Endothelial cell of umbilical vein (primary cell): ENCODE measurements around the gene PFN3. TPM values are rescaled to one million over a fixed set of nuclear protein-coding genes. Genes with fewer than 3 reads are reported as not detected.

Source experiments
- BruUV-seq: library from RNA; stranded (reverse); fragments of 400-500 nt; replicated peaks from 2 replicates; lab custom pipeline; 2021; lab: Mats Ljungman, UMichigan
- CTCF ChIA-PET: fragments of 300-600, 350-600 bp; sonication (Branson Sonifier 250); formaldehyde crosslinking; loops from one replicate; lab custom pipeline; 2021; ENCODE audit warnings: antibody characterized with exemption, inconsistent platforms; lab: Charles Lee
- POLR2A ChIA-PET: fragments of 300-600, 350-600 bp; sonication (Branson Sonifier 250); formaldehyde crosslinking; loops from one replicate; lab custom pipeline; 2021; ENCODE audit warnings: antibody characterized with exemption, inconsistent platforms; lab: Charles Lee
- DNase-seq: peaks from one replicate; pipeline ENCODE4 v3.0.0-alpha.2; 2011; ENCODE audit warnings: low read depth, low spot score
- FAIRE-seq: peaks from 2 replicates; lab custom pipeline; 2011; peaks lifted over from hg19 to GRCh38; lab: Jason Lieb, UNC
- H2AFZ ChIP-seq: 2 replicates; pipeline ENCODE4 v1.6.0; 2012; ENCODE audit warnings: low read depth, low read length, control low read depth, inconsistent platforms
- H3K27ac ChIP-seq: 2 replicates; pipeline ENCODE4 v1.5.1; 2011; ENCODE audit warnings: low read depth, mild to moderate bottlenecking, control low read depth, low read length, moderate library complexity; ENCODE audit not compliant: insufficient read depth
- H3K27me3 ChIP-seq, 2 experiments: 2 replicates each; pipeline versions ENCODE4 v1.6.0 to v1.6.1; 2011; ENCODE audit warnings: low read length in 2 of 2, mixed read lengths in 1 of 2; ENCODE audit not compliant: control insufficient read depth in 2 of 2, insufficient read depth in 2 of 2
- H3K36me3 ChIP-seq, 2 experiments: 2 replicates in 1 of 2; 3 replicates in 1 of 2; pipeline ENCODE4 v1.5.1; 2011; ENCODE audit warnings: low read length in 2 of 2, mild to moderate bottlenecking in 1 of 2, moderate library complexity in 1 of 2; ENCODE audit not compliant: control insufficient read depth in 2 of 2, insufficient read depth in 2 of 2; ENCODE audit errors: extremely low read depth in 1 of 2
- H3K4me1 ChIP-seq: 3 replicates; pipeline ENCODE4 v1.5.1; 2011; ENCODE audit warnings: mild to moderate bottlenecking, low read length; ENCODE audit not compliant: control insufficient read depth, insufficient read depth; ENCODE audit errors: extremely low read depth
- H3K4me2 ChIP-seq: 2 replicates; pipeline ENCODE4 v1.6.1; 2011; ENCODE audit warnings: low read length, control low read depth, mixed read lengths; ENCODE audit not compliant: insufficient read depth
- H3K4me3 ChIP-seq, 3 experiments: fragments of 200-600 bp in 1 of 3; sonication (generic), shearing (Covaris generic) in 1 of 3; replicated peaks in 1 of 3; 2 replicates each; pipeline ENCODE4 v1.5.1; 2011 to 2016; ENCODE audit warnings: control low read depth in 3 of 3, low read length in 3 of 3, mild to moderate bottlenecking in 2 of 3, inconsistent platforms in 1 of 3, low read depth in 1 of 3, moderate library complexity in 1 of 3; ENCODE audit not compliant: insufficient read depth in 1 of 3
- H3K79me2 ChIP-seq: 2 replicates; pipeline ENCODE4 v1.6.0; 2012; ENCODE audit warnings: low read length, inconsistent platforms; ENCODE audit not compliant: control insufficient read depth, insufficient read depth
- H3K9ac ChIP-seq: replicated peaks from 2 replicates; pipeline ENCODE3; 2011; ENCODE audit warnings: low read length, control low read depth; ENCODE audit not compliant: insufficient read depth; ENCODE audit errors: extremely low read depth
- H3K9me1 ChIP-seq: replicated peaks from 3 replicates; pipeline ENCODE4 v1.6.0; 2011; ENCODE audit warnings: mild to moderate bottlenecking, low read length; ENCODE audit not compliant: control insufficient read depth, insufficient read depth; ENCODE audit errors: extremely low read depth
- H3K9me3 ChIP-seq: replicated peaks from 2 replicates; pipeline ENCODE4 v1.5.1; 2012; ENCODE audit warnings: low read length, inconsistent platforms; ENCODE audit not compliant: control insufficient read depth, insufficient read depth
- H4K20me1 ChIP-seq: replicated peaks from 2 replicates; pipeline ENCODE3; 2011; ENCODE audit warnings: mild to moderate bottlenecking, low read length; ENCODE audit not compliant: control insufficient read depth, insufficient read depth; ENCODE audit errors: extremely low read depth
- EZH2 ChIP-seq: IDR thresholded peaks from 2 replicates; pipeline ENCODE4 v1.6.1; 2012; ENCODE audit warnings: borderline replicate concordance, low read depth, mild to moderate bottlenecking, moderate library complexity, low read length, inconsistent platforms; ENCODE audit not compliant: severe bottlenecking
- JUN ChIP-seq: IDR thresholded peaks from 2 replicates; pipeline ENCODE4 v1.6.1; 2011; ENCODE audit warnings: borderline replicate concordance, low read depth; ENCODE audit not compliant: insufficient read length, insufficient read depth
- POLR2A ChIP-seq: IDR thresholded peaks from 2 replicates; pipeline ENCODE4 v1.6.1; 2012; ENCODE audit warnings: low read depth, mild to moderate bottlenecking, control low read depth, low read length
- POLR2AphosphoS5 ChIP-seq: IDR thresholded peaks from 2 replicates; pipeline ENCODE4 v1.6.1; 2012; ENCODE audit warnings: low read depth, mild to moderate bottlenecking, control low read depth, low read length, moderate library complexity; ENCODE audit not compliant: insufficient read depth
- dilution Hi-C: fragments of 300-500 bp; cut with MboI; formaldehyde crosslinking; loops from one replicate; pipeline ENCODE4 v1.15.0; 2019; ENCODE audit warnings: low sequenced_read_pairs; ENCODE audit not compliant: extremely low pct_ligation_motif_present
- intact Hi-C: fragments of 100-400 bp; cut with micrococcal nuclease; formaldehyde crosslinking; loops from one replicate; pipeline ENCODE4 v1.10.0; 2022
- polyA plus RNA-seq, 4 experiments: library from polyadenylated mRNA; depleted of rRNA in 3 of 4; stranded (reverse) in 3 of 4; unstranded in 1 of 4; fragments of >200 nt; gene quantifications; 2 replicates each; pipeline versions ENCODE4 v1.2.1 to v1.2.3, GENCODE V29; 2011 to 2012; ENCODE audit warnings: missing spikeins in 1 of 4
- total RNA-seq: library from RNA; stranded (reverse); gene quantifications from 2 replicates; pipeline ENCODE4 v1.2.3, GENCODE V29; 2021
- TF ChIP-seq, protein P1 (sequence below), 2 donors: IDR thresholded peaks; 1 replicate in 1 of 2; 2 replicates in 1 of 2; pipeline ENCODE4 v1.5.1; 2011; ENCODE audit warnings: low read length in 2 of 2, mild to moderate bottlenecking in 2 of 2, moderate library complexity in 2 of 2, control low read depth in 1 of 2, inconsistent platforms in 1 of 2, low read depth in 1 of 2; ENCODE audit not compliant: insufficient read depth in 1 of 2; ENCODE audit errors: extremely low read depth in 1 of 2

The PFN3 gene
- total and polyA plus RNA-seq, 2 donors (not counting 3 experiments of a cell fraction or from before 2014, with no cell fraction given): not detected

DNA sequence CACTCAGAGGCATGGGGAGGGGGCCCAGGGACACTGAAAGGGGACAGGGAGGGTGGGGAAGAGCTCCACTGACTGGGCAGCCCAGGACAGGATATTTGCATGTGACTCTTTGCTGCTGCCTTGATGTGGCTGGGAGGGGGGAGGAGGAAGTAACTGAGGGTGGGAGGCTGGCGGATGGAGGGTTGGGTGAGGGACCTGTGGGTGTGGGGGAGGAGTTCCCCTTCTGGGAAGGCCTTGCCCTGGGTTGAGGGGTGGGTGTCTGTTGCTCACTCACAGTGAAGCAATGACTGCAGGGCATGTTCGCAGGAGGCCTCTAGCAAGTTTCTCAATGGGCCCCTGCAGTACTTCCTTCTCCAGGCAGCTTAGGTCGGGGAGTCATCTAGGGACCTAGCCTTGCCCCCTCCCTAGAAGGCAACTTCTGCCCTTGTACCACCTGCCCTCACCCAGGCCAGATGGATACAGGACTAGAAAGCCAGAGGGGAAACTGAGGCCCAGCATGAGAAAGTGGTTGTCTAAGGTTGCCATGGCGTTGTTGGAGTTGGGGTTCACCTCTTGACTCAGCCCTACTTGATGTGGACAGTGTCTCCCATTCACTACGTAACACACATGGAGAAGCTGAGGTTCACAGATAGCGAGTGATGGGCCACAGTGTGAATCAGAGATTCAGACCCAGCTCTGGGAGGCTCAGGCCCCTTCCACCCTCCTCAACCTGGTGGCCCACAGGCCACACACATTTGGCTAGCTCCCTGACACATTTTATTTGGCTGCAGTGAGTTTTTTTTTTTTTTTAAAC, 29.0 kb upstream of the PFN3 start:
- Histone ChIP-seq H4K20me1 (no peaks in the 10 kb centered on the region), H3K79me2 (peaks cover 27% of the 10 kb centered on the region), H3K27me3 (no peaks in the 10 kb centered on the region), H3K36me3 (peaks cover 9 to 24% of the 10 kb centered on the region in 2 experiments), H3K27ac (no peak overlapping the region), H3K4me1 (peaks cover 14% of the 10 kb centered on the region), H3K9me1 (no peaks in the 10 kb centered on the region), H3K4me3 (no peak overlapping the region), H2AFZ (no peak overlapping the region), H3K9me3 (no peaks in the 10 kb centered on the region), H3K4me2 (no peak overlapping the region), H3K9ac (no peak overlapping the region)
- intact Hi-C loops (no loop called here), dilution Hi-C loops (no loop called here)
- no TSS peak for BruUV-seq
- DNase-seq (no peak), FAIRE-seq (no peak)
- ChIA-PET CTCF (interaction anchor here (0.8 to 5.2 kb wide), 4 partner anchors 10 to 39 kb away, joined by 3 to 27 read pairs (median 8); no protein-coding TSS in a partner anchor), POLR2A (no interaction called here)
- no peak for TF ChIP-seq POLR2A
- TF ChIP-seq, protein P1, sequence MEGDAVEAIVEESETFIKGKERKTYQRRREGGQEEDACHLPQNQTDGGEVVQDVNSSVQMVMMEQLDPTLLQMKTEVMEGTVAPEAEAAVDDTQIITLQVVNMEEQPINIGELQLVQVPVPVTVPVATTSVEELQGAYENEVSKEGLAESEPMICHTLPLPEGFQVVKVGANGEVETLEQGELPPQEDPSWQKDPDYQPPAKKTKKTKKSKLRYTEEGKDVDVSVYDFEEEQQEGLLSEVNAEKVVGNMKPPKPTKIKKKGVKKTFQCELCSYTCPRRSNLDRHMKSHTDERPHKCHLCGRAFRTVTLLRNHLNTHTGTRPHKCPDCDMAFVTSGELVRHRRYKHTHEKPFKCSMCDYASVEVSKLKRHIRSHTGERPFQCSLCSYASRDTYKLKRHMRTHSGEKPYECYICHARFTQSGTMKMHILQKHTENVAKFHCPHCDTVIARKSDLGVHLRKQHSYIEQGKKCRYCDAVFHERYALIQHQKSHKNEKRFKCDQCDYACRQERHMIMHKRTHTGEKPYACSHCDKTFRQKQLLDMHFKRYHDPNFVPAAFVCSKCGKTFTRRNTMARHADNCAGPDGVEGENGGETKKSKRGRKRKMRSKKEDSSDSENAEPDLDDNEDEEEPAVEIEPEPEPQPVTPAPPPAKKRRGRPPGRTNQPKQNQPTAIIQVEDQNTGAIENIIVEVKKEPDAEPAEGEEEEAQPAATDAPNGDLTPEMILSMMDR (IDR thresholded peaks at IDR 0.05; ENCODE audit: extremely low read depth in 1 of 2, insufficient read depth in 1 of 2, low read depth in 1 of 2, low read length in 2 of 2): no peak
- TF ChIP-seq POLR2AphosphoS5: no peak
- TF ChIP-seq JUN: no peak
- TF ChIP-seq EZH2: no peak
